Uterus (tissue), 2 donors: ENCODE results near the gene SGK1.

Experiments
- POLR2A ChIP-seq, 2 donors: fragments of 450-650 bp; IDR thresholded peaks; one replicate each; pipeline ENCODE4 v1.6.1; 2016; ENCODE audit warnings: antibody characterized with exemption in 2 of 2, mild to moderate bottlenecking in 1 of 2, moderate library complexity in 1 of 2
- TF ChIP-seq, protein P1 (sequence below), 4 experiments: fragments of 200-600 bp in 2 of 4; fragments of 450-650 bp in 2 of 4; sonication (generic) in 2 of 4; IDR thresholded peaks; one replicate each; pipeline ENCODE4 v1.5.1; 2016 to 2019; ENCODE audit warnings: antibody characterized with exemption in 4 of 4, mild to moderate bottlenecking in 2 of 4, moderate library complexity in 1 of 4

DNA sequence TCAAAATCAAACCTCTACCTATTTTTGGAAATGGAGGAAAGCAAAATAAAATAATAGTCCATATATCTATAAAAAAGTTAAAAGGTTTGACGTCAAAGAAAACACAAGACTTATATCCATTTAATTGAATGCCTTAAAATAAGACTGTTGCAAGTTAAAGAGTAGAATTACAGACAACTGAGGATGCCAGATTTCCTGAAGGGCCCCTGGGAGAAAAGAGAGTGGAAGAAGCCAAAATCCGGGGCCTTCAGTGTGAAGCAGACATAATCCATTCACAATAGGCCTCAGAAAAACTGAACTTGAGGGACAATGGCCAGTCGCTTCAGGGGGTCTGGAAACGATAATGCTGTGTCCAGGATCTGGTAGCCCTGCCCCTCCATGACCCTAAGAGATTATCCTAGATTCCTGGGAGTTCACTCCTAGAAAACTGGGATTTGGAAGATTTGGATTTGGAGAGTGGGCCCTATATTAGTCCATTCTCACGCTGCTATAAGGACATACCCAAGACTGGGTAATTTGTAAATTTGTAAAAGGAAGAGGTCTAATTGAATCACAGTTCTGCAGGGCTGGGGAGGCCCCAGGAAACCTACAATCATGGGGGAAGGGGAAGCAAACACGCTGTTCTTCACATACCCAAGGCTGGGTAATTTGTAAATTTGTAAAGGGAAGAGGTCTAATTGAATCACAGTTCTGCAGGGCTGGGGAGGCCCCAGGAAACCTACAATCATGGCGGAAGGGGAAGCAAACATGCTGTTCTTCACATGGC is 171.5 kb downstream of the SGK1 start:
- TF ChIP-seq, protein P1, sequence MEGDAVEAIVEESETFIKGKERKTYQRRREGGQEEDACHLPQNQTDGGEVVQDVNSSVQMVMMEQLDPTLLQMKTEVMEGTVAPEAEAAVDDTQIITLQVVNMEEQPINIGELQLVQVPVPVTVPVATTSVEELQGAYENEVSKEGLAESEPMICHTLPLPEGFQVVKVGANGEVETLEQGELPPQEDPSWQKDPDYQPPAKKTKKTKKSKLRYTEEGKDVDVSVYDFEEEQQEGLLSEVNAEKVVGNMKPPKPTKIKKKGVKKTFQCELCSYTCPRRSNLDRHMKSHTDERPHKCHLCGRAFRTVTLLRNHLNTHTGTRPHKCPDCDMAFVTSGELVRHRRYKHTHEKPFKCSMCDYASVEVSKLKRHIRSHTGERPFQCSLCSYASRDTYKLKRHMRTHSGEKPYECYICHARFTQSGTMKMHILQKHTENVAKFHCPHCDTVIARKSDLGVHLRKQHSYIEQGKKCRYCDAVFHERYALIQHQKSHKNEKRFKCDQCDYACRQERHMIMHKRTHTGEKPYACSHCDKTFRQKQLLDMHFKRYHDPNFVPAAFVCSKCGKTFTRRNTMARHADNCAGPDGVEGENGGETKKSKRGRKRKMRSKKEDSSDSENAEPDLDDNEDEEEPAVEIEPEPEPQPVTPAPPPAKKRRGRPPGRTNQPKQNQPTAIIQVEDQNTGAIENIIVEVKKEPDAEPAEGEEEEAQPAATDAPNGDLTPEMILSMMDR (IDR thresholded peaks at IDR 0.05): no peak
- no peak for TF ChIP-seq POLR2A (IDR thresholded peaks at IDR 0.05)
